ENCODE results near the gene CEMIP2. TPM values are rescaled to one million over a fixed set of nuclear protein-coding genes. Genes with fewer than 3 reads are reported as not detected.
A peak's percentile ranks its signal among the peaks of the same experiment; 100 is the strongest.

CEMIP2 gene
- total RNA-seq, 6 donors from 2014 or later = 113 to 277 (median 161) TPM

DNA sequence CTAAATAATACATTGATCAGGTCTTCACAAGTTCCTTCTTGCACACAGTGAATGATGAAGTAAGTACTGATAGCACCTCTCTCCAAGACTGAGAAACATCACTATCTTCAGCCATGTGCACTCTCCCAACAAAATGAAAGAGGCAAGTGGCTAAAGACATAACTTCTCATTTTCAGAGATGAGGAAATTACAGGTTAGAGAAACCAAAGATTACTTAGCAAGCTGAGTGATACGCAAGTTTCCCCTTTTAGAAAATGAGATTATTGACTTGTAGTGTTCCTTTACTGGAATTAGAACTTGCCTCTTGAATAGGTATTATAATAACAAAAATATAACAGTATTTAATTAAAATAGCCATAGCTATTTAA, 21.6 kb downstream of the CEMIP2 start:
- H3K9me3 ChIP-seq = no peaks in the 10 kb centered on the region
- no peak for TF ChIP-seq EP300 (IDR thresholded peaks at IDR 0.05)
- TF ChIP-seq, protein P1, sequence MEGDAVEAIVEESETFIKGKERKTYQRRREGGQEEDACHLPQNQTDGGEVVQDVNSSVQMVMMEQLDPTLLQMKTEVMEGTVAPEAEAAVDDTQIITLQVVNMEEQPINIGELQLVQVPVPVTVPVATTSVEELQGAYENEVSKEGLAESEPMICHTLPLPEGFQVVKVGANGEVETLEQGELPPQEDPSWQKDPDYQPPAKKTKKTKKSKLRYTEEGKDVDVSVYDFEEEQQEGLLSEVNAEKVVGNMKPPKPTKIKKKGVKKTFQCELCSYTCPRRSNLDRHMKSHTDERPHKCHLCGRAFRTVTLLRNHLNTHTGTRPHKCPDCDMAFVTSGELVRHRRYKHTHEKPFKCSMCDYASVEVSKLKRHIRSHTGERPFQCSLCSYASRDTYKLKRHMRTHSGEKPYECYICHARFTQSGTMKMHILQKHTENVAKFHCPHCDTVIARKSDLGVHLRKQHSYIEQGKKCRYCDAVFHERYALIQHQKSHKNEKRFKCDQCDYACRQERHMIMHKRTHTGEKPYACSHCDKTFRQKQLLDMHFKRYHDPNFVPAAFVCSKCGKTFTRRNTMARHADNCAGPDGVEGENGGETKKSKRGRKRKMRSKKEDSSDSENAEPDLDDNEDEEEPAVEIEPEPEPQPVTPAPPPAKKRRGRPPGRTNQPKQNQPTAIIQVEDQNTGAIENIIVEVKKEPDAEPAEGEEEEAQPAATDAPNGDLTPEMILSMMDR (IDR thresholded peaks at IDR 0.05) = no peak
- no peak for TF ChIP-seq POLR2AphosphoS5 (IDR thresholded peaks at IDR 0.05)
- TF ChIP-seq POLR2A (IDR thresholded peaks at IDR 0.05) = no peak
- no peak overlapping the region for H3K27ac ChIP-seq
- 84 to 86% methylated on average over 1 of the region's 1 CpG for WGBS, 2 donors
- peaks cover 45 to 57% (median 52%) of the 10 kb centered on the region in 4 donors for H3K4me1 ChIP-seq
- no peak overlapping the region for H3K4me3 ChIP-seq
- no peaks in the 10 kb centered on the region for H3K27me3 ChIP-seq
- H3K36me3 ChIP-seq = peaks cover 0 to 80% (median 21%) of the 10 kb centered on the region in 4 donors
- no peak for DNase-seq
- ATAC-seq (ENCODE audit: low FRiP score in 2 of 2) = no peak

DNA sequence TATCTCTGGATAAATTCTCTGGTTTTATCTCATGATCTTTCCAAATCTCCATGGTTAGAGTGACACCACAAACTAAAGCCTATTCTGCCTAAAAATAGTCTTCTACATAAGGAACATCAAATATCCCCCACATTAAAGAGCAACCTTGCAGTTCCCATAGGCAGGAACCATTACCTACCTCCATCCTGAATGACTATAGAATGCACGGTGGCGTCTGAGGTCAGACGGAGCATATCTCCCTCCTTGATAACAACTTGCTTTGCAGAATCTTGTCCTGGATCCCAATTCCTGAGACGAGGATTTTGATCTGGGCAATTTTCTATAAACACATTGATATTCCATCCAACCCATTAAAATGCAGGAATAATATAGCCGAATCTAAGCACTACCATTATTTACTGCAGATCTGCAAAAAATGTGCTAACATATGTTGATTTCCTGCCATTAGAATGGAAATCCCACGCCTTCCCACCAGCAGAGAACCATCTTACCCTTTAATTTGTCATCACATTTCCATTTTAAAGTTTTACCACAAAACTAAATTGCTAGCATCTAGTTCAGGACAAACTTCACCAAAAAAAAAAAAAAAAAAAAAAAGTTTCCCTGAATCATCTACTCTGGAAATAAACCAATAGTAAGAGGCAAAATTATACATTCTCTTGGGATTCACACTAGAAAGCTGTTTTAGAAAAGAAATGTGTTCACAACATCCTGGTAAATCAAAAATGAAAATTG, 22.1 kb downstream of the CEMIP2 start:
- TF ChIP-seq POLR2A (IDR thresholded peaks at IDR 0.05) = no peak
- no peak for TF ChIP-seq EP300 (IDR thresholded peaks at IDR 0.05)
- no peak for TF ChIP-seq POLR2AphosphoS5 (IDR thresholded peaks at IDR 0.05)
- TF ChIP-seq, protein P1 (IDR thresholded peaks at IDR 0.05) = no peak
- no peak overlapping the region for H3K27ac ChIP-seq
- no peaks in the 10 kb centered on the region for H3K9me3 ChIP-seq
- DNase-seq = no peak
- 92% methylated on average over 6 of the region's 6 CpGs for WGBS, 2 donors
- peaks cover 0 to 80% (median 21%) of the 10 kb centered on the region in 4 donors for H3K36me3 ChIP-seq
- no peaks in the 10 kb centered on the region for H3K27me3 ChIP-seq
- ATAC-seq (ENCODE audit: low FRiP score in 2 of 2) = no peak
- H3K4me1 ChIP-seq = peaks cover 46 to 61% (median 52%) of the 10 kb centered on the region in 4 donors
- H3K4me3 ChIP-seq = no peak overlapping the region

DNA sequence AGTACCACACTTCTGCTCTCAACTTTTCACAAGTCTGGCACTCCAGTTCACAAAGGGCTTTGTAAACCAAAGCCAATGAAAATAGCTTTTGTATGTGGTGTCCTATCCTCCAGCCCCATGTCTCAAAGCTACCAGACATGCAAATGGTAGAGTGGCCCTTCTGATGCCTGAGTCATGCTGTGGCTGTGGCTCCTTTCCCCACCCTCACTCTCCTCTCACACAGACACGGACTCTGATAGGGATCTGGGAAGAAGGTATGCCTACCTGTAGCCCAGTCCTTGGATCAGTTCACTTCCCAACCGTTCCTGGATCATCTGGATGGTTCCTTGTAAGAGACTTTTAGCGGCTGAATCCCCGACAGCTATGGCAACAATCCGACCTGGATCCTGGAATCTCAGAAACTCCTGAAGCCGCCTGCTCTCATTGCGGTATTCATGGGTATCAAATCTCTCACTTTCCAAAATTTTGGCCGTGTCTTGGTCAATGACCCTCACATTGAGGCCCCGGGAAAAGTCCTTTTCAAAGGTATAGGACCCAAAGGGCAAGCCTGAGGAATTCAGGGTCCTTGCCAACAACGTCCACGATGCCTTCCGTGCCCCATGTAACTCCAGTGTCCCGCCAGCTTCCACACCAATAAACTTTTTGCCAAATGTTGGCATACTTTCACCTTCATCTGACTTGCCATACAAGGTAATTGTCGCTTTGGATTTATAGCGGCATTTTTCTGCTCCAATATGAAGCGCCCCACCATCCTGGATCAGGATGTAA, 23.4 kb downstream of the CEMIP2 start:
- H3K4me3 ChIP-seq = no peak overlapping the region
- H3K27me3 ChIP-seq = no peaks in the 10 kb centered on the region
- TF ChIP-seq POLR2A (IDR thresholded peaks at IDR 0.05) (no peak), EP300 (IDR thresholded peaks at IDR 0.05) (no peak), POLR2AphosphoS5 (IDR thresholded peaks at IDR 0.05) (peak in 1 of 2 donors; percentile 19)
- TF ChIP-seq, protein P1 (IDR thresholded peaks at IDR 0.05) = no peak
- WGBS, 2 donors = 93 to 97% methylated on average over 16 of the region's 16 CpGs
- no peak for ATAC-seq (ENCODE audit: low FRiP score in 2 of 2)
- H3K9me3 ChIP-seq = no peaks in the 10 kb centered on the region
- H3K4me1 ChIP-seq = peaks cover 45 to 65% (median 52%) of the 10 kb centered on the region in 4 donors
- H3K36me3 ChIP-seq = peaks cover 0 to 74% (median 24%) of the 10 kb centered on the region in 4 donors
- no peak for DNase-seq
- peak overlapping the region in 1 of 4 donors; percentile 33 for H3K27ac ChIP-seq

DNA sequence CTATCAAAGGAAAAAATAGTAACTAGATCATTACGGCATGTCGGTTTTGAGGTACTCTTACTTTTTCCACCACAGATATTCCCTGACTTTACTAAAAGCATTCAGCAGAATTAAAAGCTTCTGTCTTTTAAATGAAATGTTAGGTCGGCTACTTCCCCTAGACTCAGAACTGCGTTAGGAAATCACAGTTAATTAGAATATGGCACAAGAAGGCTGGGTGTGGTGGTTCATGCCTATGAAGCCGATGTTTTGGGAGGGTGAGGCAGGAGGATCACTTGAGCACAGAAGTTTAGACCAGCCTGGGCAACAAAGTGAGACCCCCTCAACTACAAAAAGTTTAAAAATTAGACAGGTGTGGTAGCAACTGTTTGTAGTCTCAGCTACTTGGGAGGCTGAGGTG, 24.4 kb downstream of the CEMIP2 start:
- WGBS, 2 donors = 72 to 74% methylated on average over 5 of the region's 5 CpGs
- Histone ChIP-seq H3K4me1 (peaks cover 44 to 62% (median 50%) of the 10 kb centered on the region in 4 donors), H3K36me3 (peaks cover 0 to 74% (median 21%) of the 10 kb centered on the region in 4 donors), H3K9me3 (no peaks in the 10 kb centered on the region), H3K27ac (peak overlapping the region in 2 of 4 donors; percentile 70 to 78), H3K4me3 (no peak overlapping the region), H3K27me3 (no peaks in the 10 kb centered on the region)
- TF ChIP-seq EP300 (IDR thresholded peaks at IDR 0.05) (no peak), POLR2AphosphoS5 (IDR thresholded peaks at IDR 0.05) (no peak), POLR2A (IDR thresholded peaks at IDR 0.05) (no peak)
- TF ChIP-seq, protein P1 (IDR thresholded peaks at IDR 0.05) = no peak
- ATAC-seq (ENCODE audit: low FRiP score in 2 of 2) (peak in 1 of 2 donors; percentile 50), DNase-seq (no peak)
